Skeletal muscle satellite cell (primary cell): ENCODE measurements around the gene PKLR.

Source experiments
- H3K27me3 ChIP-seq: 2 replicates; pipeline ENCODE4 v1.7.0; 2013; ENCODE audit warnings: low read length; ENCODE audit not compliant: control insufficient read depth, insufficient read depth
- H3K36me3 ChIP-seq: 2 replicates; pipeline ENCODE4 v1.7.0; 2013; ENCODE audit warnings: mild to moderate bottlenecking, control low read depth, low read length; ENCODE audit not compliant: insufficient read depth
- H3K4me1 ChIP-seq: 2 replicates; pipeline ENCODE4 v1.7.0; 2013; ENCODE audit warnings: low read length; ENCODE audit not compliant: control insufficient read depth, insufficient read depth
- H3K4me2 ChIP-seq: 2 replicates; pipeline ENCODE4 v1.7.0; 2013; ENCODE audit warnings: mild to moderate bottlenecking, low read length
- H3K4me3 ChIP-seq: 2 replicates; pipeline ENCODE4 v1.7.0; 2013; ENCODE audit warnings: low read length
- H3K9ac ChIP-seq: 2 replicates; pipeline ENCODE4 v1.7.0; 2013; ENCODE audit warnings: mild to moderate bottlenecking, low read depth, low read length, moderate library complexity
- H3K9me3 ChIP-seq: replicated peaks from 2 replicates; pipeline ENCODE4 v1.7.0; 2013; ENCODE audit warnings: mild to moderate bottlenecking, control low read depth, low read length

Gene PKLR

GRCh38 chr1:155278689-155279160 is 22.5 kb downstream of the PKLR start:
- H3K9me3 ChIP-seq = no peaks in the 10 kb centered on the region
- H3K36me3 ChIP-seq = no peaks in the 10 kb centered on the region
- H3K27me3 ChIP-seq = no peaks in the 10 kb centered on the region
- peaks cover 14% of the 10 kb centered on the region for H3K4me1 ChIP-seq
- peak overlapping the region; percentile 97 for H3K4me2 ChIP-seq
- H3K9ac ChIP-seq = no peak overlapping the region
- H3K4me3 ChIP-seq = no peak overlapping the region

GRCh38 chr1:155277902-155278688 is 23.1 kb downstream of the PKLR start:
- H3K4me1 ChIP-seq = peaks cover 17% of the 10 kb centered on the region
- H3K27me3 ChIP-seq = no peaks in the 10 kb centered on the region
- H3K4me3 ChIP-seq = peak overlapping the region; percentile 82
- H3K4me2 ChIP-seq = peak overlapping the region; percentile 97
- H3K36me3 ChIP-seq = no peaks in the 10 kb centered on the region
- H3K9ac ChIP-seq = peak overlapping the region; percentile 72
- H3K9me3 ChIP-seq = no peaks in the 10 kb centered on the region

GRCh38 chr1:155277070-155277901 is 24.0 kb downstream of the PKLR start, which contains the start of gene HCN3:
Gene HCN3, plus strand, starts transcription at chr1:155277463. Its CDS starts 128 bp downstream, at chr1:155277591.
- Histone ChIP-seq H3K9ac (peak within 1 kb of the TSS; percentile 72), H3K4me2 (peak within 1 kb of the TSS; percentile 97), H3K4me1 (peaks cover 20% of the 10 kb centered on the region), H3K4me3 (peak within 1 kb of the TSS; percentile 82), H3K27me3 (no peaks in the 10 kb centered on the region), H3K9me3 (no peaks in the 10 kb centered on the region), H3K36me3 (no peaks in the 10 kb centered on the region)

- Histone ChIP-seq H3K9me3 (no peaks in the 10 kb centered on the region), H3K27me3 (no peaks in the 10 kb centered on the region)
Measured at GRCh38 chr1:155273343-155274245, 27.6 kb downstream of the PKLR start, which contains the start of gene CLK2. Gene CLK2, minus strand, starts transcription at chr1:155273504. Its CDS starts 2,527 bp downstream, at chr1:155270977.

GRCh38 chr1:155272466-155273342 is 28.5 kb downstream of the PKLR start:
- Histone ChIP-seq H3K4me2 (peak overlapping the region; percentile 91), H3K4me3 (peak overlapping the region; percentile 81), H3K9me3 (no peaks in the 10 kb centered on the region), H3K4me1 (peaks cover 22% of the 10 kb centered on the region), H3K9ac (peak overlapping the region; percentile 88), H3K36me3 (peaks cover 35% of the 10 kb centered on the region), H3K27me3 (no peaks in the 10 kb centered on the region)

More at GRCh38 chr1:155273343-155274245, 27.6 kb downstream of the PKLR start, which contains the start of gene CLK2:
- Histone ChIP-seq H3K4me2 (peak within 1 kb of the TSS; percentile 94), H3K9ac (peak within 1 kb of the TSS; percentile 88), H3K4me3 (peak within 1 kb of the TSS; percentile 81), H3K36me3 (peaks cover 26% of the 10 kb centered on the region), H3K4me1 (peaks cover 29% of the 10 kb centered on the region)

- Histone ChIP-seq H3K4me1 (peaks cover 17% of the 10 kb centered on the region), H3K9me3 (no peaks in the 10 kb centered on the region), H3K9ac (no peak overlapping the region), H3K4me2 (no peak overlapping the region), H3K36me3 (peaks cover 64% of the 10 kb centered on the region), H3K27me3 (no peaks in the 10 kb centered on the region), H3K4me3 (no peak overlapping the region)
Measured at GRCh38 chr1:155269381-155269780, 31.9 kb downstream of the PKLR start.

GRCh38 chr1:155268630-155269029 is 32.6 kb downstream of the PKLR start:
- H3K27me3 ChIP-seq = no peaks in the 10 kb centered on the region
- no peak overlapping the region for H3K9ac ChIP-seq
- no peak overlapping the region for H3K4me2 ChIP-seq
- no peak overlapping the region for H3K4me3 ChIP-seq
- no peaks in the 10 kb centered on the region for H3K9me3 ChIP-seq
- H3K4me1 ChIP-seq = peaks cover 14% of the 10 kb centered on the region
- H3K36me3 ChIP-seq = peaks cover 72% of the 10 kb centered on the region

- Histone ChIP-seq H3K9me3 (no peaks in the 10 kb centered on the region), H3K4me3 (no peak overlapping the region), H3K9ac (no peak overlapping the region), H3K27me3 (no peaks in the 10 kb centered on the region), H3K4me2 (no peak overlapping the region), H3K4me1 (peaks cover 10% of the 10 kb centered on the region), H3K36me3 (peaks cover 82% of the 10 kb centered on the region)
Measured at GRCh38 chr1:155267373-155267772, 33.9 kb downstream of the PKLR start.

- Histone ChIP-seq H3K4me1 (peaks cover 2% of the 10 kb centered on the region), H3K36me3 (peaks cover 79% of the 10 kb centered on the region), H3K4me3 (no peak overlapping the region), H3K9me3 (no peaks in the 10 kb centered on the region), H3K4me2 (no peak overlapping the region), H3K27me3 (no peaks in the 10 kb centered on the region), H3K9ac (no peak overlapping the region)
Measured at GRCh38 chr1:155266553-155266952, 34.7 kb downstream of the PKLR start.

- Histone ChIP-seq H3K9ac (no peak overlapping the region), H3K36me3 (peaks cover 61% of the 10 kb centered on the region), H3K9me3 (no peaks in the 10 kb centered on the region), H3K27me3 (no peaks in the 10 kb centered on the region), H3K4me1 (peaks cover 10% of the 10 kb centered on the region), H3K4me3 (no peak overlapping the region), H3K4me2 (no peak overlapping the region)
Measured at GRCh38 chr1:155263067-155263466, 38.2 kb downstream of the PKLR start.
